GM21529 (cell line): ENCODE results near the gene COBL.
"Not testable (repeated sequence)": the region's sequence is repeated elsewhere in the genome, so short reads cannot be mapped to it uniquely, and the experiment has no call there.

ENCODE experiments used
- ATAC-seq: cut with Tn5 transposase; IDR thresholded peaks from one replicate; pipeline ENCODE4 v1.9.1; 2021; ENCODE audit not compliant: unreplicated experiment

COBL gene

GRCh38 chr7:51013218-51013786, 303.3 kb downstream of the COBL start:
- no peak for ATAC-seq

- no peak for ATAC-seq
These were observed 303.9 kb downstream of the COBL start for GRCh38 chr7:51012569-51013217.

GRCh38 chr7:51011710-51012350, 304.8 kb downstream of the COBL start:
- ATAC-seq: no peak

GRCh38 chr7:51010534-51010933, 306.1 kb downstream of the COBL start:
- no peak for ATAC-seq

- ATAC-seq: no peak
These were observed 306.7 kb downstream of the COBL start for GRCh38 chr7:51009716-51010496.

- ATAC-seq: no peak
These were observed 308.8 kb downstream of the COBL start for GRCh38 chr7:51007551-51008505.

GRCh38 chr7:51006483-51007235, 309.9 kb downstream of the COBL start:
- no peak for ATAC-seq

- no peak for ATAC-seq
These were observed 311.5 kb downstream of the COBL start for GRCh38 chr7:51005074-51005473.

GRCh38 chr7:51000956-51001355, 315.7 kb downstream of the COBL start:
- ATAC-seq: no peak

- ATAC-seq: no peak
These were observed 321.8 kb downstream of the COBL start for GRCh38 chr7:50994753-50995319.

GRCh38 chr7:50990214-50990613, 326.4 kb downstream of the COBL start:
- ATAC-seq: not testable (repeated sequence)

- ATAC-seq: no peak
These were observed 327.6 kb downstream of the COBL start for GRCh38 chr7:50988988-50989387.

GRCh38 chr7:50988465-50988864, 328.1 kb downstream of the COBL start:
- no peak for ATAC-seq

- no peak for ATAC-seq
These were observed 331.5 kb downstream of the COBL start for GRCh38 chr7:50985096-50985495.

- ATAC-seq: no peak
These were observed 332.8 kb downstream of the COBL start for GRCh38 chr7:50983850-50984249.

- no peak for ATAC-seq
These were observed 334.0 kb downstream of the COBL start for GRCh38 chr7:50982626-50983025.

GRCh38 chr7:50981743-50982142, 334.9 kb downstream of the COBL start:
- no peak for ATAC-seq

- ATAC-seq: no peak
These were observed 336.2 kb downstream of the COBL start for GRCh38 chr7:50980411-50980810.

- ATAC-seq: no peak
These were observed 337.9 kb downstream of the COBL start for GRCh38 chr7:50978633-50979215.
